Right lung (tissue), 5 donors: ENCODE results near the gene FBXL14. TPM values are rescaled to one million over a fixed set of nuclear protein-coding genes. Genes with fewer than 3 reads are reported as not detected.
A peak's percentile ranks its signal among the peaks of the same experiment; 100 is the strongest.
"Not testable (repeated sequence)": the region's sequence is repeated elsewhere in the genome, so short reads cannot be mapped to it uniquely, and the experiment has no call there.

Experiments
- DNase-seq, 2 donors: peaks; one replicate each; pipeline ENCODE4 v3.0.0-alpha.2; 2013
- polyA plus RNA-seq, 5 donors: library from polyadenylated mRNA; unstranded; fragments of 120-200 nt; gene quantifications; one replicate each; pipeline versions ENCODE4 v1.2.1 to v1.2.3, GENCODE V29; 2013; ENCODE audit warnings: inconsistent platforms in 1 of 5, low replicate concordance in 1 of 5; ENCODE audit not compliant: insufficient read length in 5 of 5, insufficient read depth in 1 of 5

Gene FBXL14
- polyA plus RNA-seq, 5 donors, result 6.3 to 12.7 (median 9.4) TPM

DNA sequence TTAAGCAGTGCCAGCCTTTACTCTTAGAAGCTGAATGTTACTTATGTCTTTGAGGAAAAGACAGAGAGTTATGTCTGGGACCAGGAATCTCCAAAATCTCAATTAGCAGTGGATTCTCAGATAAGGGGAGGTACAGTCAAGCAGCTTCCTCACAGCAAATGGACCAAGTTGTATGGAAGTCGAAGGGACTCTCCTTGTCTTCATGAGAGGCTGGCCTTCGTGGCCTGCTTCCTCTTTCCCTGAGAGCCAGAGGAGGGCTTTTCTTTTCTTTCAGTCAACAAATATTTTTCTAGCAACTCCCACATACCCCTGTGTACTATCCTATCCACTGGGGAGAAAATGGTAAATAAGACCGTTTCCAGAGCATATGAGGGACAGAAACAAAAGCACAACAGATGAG, 28.0 kb upstream of the FBXL14 start:
- no peak for DNase-seq

- no peak for DNase-seq
These were observed 25.7 kb upstream of the FBXL14 start for GRCh38 chr12:1620092-1620491.

GRCh38 chr12:1619587-1619986, 25.2 kb upstream of the FBXL14 start:
- DNase-seq, result no peak

DNA sequence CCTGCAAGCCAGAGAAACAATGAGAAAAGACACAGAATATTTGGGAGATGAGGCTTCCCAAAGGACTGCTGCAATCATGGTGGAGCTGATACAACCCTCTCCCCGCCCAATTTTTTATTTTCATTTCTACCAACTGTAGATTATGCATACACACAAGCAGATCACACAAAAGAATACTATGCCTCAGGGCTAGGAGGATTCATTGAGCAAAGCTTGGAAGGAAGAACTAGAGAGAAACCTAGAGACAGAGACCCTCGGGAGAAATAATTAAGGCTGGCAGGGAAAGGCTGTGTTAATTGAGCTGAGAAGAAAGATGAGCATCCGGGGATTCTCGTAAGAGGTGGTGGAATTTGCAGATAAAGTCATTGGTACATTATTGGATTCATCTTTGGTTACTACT, 24.8 kb upstream of the FBXL14 start:
- no peak for DNase-seq

DNA sequence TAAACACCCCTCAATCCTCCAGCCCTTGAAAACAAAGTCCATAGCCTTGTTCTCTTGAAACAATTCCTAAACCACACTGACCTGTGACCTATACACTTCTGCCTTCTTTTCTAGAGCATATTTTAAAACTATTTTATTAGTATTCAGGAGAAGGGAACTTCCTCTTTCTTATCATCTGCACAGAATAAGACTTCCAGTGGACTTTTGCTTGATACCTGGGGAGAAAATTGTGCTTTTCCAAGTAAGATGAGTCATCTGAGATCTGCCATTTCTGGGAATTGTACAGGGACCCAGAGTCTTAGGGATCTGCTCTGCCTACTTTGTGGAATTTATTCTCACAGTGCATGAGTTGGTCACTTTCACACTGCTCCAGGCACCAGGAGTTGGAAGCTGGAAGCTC, 24.1 kb upstream of the FBXL14 start:
- no peak for DNase-seq

GRCh38 chr12:1616233-1617066, 22.1 kb upstream of the FBXL14 start:
- no peak for DNase-seq

GRCh38 chr12:1614360-1614759, 20.0 kb upstream of the FBXL14 start:
- DNase-seq, result no peak

DNA sequence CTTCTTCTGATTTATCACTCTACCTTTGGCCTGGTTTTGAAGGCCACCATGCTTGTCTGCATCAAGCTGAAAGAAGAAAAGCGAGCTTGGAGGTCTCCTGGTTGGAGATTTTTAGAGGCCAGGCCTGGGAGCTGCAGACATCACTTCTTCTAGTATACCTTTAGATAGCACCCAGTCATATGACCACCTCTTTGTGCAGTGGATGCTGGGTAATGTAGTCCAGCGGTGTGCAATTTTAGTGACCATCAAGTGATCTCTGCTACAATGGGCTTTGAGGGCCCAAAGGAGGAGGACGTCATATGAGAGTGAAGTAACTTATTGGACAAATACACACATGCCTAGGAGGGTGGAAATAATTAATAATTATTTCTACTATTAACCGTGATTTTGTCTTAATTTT, 19.5 kb upstream of the FBXL14 start:
- no peak for DNase-seq

GRCh38 chr12:1611803-1612572, 17.6 kb upstream of the FBXL14 start:
- DNase-seq, result peak in 1 of 2 donors; percentile 29

DNA sequence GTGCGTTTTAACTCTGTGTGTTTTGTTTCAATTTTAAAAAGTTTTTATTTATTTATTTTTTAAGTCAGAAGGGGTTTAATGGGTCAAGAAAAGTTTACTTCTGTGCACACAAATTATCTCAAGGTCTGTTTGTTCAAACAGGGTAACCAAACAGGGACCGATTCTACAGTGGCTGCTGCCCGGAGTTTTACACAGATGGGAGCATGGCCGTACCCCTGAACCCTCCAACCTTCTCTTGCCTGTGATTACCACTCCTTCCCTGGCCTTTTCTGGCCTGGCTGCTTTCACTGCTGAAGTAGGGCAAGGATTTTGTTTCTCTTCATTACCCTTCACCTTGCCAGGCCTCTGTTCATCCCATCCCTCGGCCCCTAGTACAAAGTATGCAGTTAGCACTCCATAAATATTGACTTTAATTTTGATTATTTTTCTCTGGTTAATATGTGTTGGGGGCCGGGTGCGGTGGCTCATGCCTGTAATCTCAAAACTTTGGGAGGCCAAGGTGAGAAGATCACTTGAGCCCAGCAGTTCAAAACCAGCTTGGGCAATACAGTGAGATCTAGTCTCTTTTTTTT, 15.8 kb upstream of the FBXL14 start:
- DNase-seq, result no peak

DNA sequence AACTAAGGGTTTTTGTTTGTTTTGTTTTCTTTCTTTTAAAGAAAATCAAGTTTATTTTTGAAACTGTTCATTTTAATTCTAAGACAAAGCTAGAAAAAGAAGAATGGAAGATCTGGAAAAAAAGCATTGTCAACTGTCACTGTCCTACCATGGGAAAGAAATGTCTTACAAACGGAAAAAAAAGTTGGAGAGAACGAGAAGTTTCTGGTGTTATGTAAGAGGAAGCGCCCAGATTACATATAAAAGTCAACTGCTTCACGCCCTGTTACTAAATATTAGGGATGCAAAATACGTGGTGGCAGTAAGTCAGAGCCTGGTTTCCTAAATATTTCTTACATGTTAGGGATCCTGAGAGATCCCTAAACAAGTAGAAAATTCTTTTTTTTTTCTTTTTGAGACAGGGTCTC, 14.3 kb upstream of the FBXL14 start:
- DNase-seq, result no peak

GRCh38 chr12:1607940-1608712, 13.7 kb upstream of the FBXL14 start:
- DNase-seq, result no peak

GRCh38 chr12:1606021-1606622, 11.7 kb upstream of the FBXL14 start:
- DNase-seq, result peak; percentile 52 to 55

GRCh38 chr12:1605129-1606020, 11.0 kb upstream of the FBXL14 start:
- DNase-seq, result peak; percentile 75 to 83

DNA sequence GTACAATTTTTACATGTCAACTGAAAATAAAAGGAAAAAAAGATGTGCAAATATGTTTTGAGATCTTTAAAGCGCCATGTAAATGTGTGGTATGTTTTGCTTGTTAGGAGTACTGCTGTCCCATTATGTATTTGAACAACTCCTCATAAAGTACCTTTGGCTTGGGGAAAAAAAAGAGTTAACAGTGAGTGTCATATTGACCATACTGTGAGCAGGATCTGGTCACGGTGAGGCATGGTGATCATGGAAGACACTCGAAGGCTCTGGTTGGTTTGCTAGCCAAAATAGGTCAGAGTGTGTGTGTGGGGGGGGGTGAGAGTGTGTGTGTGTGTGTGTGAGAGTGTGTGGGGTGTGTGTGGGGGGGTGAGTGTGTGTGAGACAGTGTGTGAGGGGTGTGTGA, 10.1 kb upstream of the FBXL14 start:
- DNase-seq, result no peak

- DNase-seq, result no peak
These were observed 9.1 kb upstream of the FBXL14 start for GRCh38 chr12:1603269-1603993.

DNA sequence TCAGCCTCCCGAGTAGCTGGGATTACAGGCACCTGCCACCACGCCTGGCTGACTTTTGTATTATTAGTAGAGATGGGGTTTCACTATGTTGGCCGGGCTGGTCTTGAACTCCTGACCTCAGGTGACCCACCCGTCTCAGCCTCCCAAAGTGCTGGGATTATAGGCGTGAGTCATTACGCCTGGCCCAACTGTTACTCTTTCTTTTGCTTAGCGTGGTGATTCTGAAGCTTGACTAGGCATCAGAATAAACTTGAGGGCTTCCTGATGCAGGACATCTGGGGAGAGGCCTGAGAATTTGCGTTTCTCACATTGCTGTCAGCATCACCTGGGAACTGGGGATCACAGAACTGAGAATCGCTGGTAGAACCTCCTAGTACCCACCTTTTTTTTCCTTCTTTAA, 8.3 kb upstream of the FBXL14 start:
- not testable (repeated sequence) for DNase-seq

DNA sequence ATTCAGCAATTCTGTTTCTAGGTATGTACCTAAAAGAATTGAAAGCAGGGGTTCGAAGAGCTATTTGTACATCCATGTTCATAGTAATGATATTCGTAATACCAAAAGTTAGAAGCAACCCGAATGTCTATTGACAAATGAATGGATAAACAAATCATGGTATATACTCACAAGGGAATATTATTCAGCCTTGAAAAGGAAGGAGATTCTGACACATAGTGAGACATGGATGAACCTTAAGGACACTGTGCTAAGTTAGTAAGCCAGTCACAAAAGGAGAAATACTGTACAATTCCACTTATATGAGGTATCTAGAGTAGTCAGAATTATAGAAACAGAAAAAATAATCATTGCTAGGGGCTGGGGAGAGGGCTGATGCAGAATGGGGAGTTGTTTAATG, 4.4 kb upstream of the FBXL14 start:
- no peak for DNase-seq

- no peak for DNase-seq
These were observed 1.4 kb upstream of the FBXL14 start for GRCh38 chr12:1595690-1596347.
